Amniotic stem cell (primary cell): ENCODE data around the gene AURKB.
"Not testable (repeated sequence)": the region's sequence is repeated elsewhere in the genome, so short reads cannot be mapped to it uniquely, and the experiment has no call there.

ENCODE experiments used
- DNase-seq: peaks from one replicate; lab custom pipeline; 2025; lab: John Stamatoyannopoulos, UW

The AURKB gene

DNA sequence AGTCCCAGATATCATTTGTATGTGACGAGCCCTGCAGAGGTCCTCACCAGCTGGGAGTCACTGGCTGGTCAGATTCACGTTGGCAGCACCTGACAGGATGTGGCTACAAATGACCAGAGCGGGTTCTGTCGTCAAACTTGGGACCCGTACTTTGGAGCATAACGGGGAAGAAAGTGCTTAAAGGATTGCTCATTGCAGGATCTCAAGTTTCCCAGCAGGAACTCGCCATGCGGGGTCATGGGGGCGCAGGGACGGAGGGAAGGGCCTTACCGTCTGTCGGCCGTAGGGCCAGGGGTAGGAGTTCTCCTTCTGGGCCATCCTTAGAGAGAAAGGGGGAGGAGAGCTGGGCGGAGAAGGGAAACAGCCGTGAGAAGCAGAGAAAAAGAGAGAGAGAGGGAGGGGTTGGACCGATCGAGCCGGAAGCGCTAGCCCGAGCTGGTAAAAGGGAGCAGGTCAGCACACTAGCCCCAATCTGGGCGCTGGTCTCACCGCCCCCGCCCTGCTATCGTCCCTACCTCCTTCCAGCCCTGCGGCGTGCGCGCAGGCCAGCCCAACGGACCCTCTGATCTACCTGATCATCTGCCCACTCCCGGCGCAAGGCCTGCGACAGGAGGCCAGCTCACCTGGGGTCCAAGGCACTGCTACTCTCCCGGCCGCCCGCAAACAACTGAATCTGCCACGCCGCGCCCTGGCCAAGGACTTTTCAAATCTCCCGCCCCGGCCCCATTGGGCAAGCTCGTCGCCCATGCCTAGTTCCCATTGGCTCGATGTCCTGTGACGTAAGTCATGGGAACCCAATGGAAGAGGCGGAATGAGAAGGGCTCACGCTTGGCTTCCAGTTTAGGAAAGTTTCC, at the start of gene AURKB:
Gene AURKB (minus strand): TSS at position 669 of the 854 bp plus-strand sequence. CDS start 351 bp downstream, at position 318.
- peak; percentile 96 for DNase-seq

DNA sequence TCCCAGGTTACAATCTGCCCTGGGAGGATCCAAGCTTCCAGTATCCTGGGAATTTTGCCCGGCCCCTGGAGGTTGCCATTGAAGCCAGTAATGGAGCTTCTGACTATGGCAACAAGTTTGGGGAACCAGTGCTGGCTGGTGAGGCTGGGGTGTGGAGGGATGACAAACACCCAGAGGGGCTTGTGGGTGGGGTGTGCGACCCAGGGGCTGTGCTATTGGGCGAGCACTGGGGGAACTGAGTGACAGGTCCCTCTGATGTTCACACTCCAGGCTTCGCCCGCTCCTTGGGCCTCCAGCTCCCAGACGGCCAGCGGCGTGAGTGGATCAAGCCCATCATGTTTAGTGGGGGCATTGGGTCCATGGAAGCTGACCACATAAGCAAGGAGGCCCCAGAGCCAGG, 47.4 kb upstream of the AURKB start:
- no peak for DNase-seq

DNA sequence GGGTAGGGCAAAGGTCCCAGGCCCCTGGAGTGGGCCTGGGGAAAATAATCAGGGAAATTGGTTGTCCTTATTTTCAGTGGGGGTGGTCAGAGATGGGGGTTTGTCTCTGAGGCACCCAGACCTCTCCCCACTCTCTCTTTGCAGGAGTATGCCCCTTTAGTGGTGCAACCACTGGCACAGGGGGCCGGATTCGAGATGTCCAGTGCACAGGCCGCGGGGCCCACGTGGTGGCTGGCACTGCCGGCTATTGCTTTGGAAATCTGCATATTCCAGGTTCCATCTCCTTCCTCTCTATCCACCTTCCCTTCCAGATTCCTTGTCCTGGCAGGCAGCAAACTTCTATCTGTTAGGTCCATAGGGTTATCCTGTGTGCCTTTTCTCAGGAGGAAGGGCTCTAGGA, 46.3 kb upstream of the AURKB start:
- no peak for DNase-seq

DNA sequence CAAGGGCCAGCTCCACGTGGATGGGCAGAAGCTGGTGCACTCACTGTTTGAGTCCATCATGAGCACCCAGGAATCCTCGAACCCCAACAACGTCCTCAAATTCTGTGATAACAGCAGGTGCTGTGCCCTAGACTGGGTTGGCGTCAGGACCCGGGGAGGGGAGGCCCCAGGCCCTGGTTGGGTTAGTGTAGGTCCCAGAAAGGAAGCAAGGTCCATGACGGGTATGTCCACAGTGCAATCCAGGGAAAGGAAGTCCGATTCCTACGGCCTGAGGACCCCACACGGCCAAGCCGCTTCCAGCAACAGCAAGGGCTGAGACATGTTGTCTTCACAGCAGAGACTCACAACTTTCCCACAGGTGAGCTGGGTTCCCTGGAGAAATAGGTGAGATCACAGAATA, 45.9 kb upstream of the AURKB start:
- DNase-seq: no peak

DNA sequence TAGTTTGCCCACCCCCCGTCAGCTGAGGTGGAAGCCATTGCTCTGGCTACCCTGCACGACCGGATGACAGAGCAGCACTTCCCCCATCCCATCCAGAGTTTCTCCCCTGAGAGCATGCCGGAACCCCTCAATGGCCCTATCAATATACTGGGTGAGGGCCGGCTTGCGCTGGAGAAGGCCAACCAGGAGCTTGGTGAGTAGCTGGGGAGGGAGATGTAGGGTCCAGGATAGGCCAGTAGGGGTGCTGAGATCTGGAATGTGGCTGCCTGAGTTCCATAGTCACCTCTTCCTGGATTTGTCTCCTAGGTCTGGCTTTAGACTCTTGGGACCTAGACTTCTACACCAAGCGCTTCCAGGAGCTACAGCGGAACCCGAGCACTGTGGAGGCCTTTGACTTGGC, 45.1 kb upstream of the AURKB start:
- no peak for DNase-seq

DNA sequence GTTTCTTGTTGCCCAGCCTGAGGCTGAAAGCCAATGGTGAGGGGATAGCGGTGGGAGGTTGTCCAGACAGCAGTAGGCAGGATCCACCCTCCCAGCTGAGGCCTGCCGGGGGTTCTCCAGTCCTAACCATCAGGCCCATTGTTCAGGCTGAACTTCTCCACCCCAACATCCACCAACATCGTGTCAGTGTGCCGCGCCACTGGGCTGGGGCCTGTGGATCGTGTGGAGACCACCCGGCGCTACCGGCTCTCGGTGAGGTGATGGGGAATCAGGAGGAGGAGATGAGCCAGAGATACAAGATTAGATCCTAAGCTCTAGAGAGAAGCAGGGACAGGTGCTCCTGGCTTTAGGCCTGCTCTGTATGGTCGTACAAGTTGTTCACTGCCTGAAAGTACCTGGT, 44.5 kb upstream of the AURKB start:
- DNase-seq: no peak

DNA sequence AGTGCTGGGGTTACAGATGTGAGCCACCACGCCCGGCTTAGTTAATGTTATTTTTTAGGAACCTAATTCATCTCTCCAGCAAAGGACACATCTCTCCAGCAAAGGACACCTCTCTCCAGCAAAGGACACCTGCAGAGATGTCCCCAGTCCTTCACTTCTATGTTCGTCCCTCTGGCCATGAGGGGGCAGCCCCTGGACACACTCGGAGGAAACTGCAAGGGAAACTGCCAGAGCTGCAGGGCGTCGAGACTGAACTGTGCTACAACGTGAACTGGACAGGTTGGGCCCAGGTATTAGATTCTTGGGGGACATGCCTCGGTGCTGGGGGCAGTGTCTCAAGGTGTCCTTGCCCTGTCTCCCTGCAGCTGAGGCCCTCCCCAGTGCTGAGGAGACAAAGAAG, 43.4 kb upstream of the AURKB start:
- no peak for DNase-seq

DNA sequence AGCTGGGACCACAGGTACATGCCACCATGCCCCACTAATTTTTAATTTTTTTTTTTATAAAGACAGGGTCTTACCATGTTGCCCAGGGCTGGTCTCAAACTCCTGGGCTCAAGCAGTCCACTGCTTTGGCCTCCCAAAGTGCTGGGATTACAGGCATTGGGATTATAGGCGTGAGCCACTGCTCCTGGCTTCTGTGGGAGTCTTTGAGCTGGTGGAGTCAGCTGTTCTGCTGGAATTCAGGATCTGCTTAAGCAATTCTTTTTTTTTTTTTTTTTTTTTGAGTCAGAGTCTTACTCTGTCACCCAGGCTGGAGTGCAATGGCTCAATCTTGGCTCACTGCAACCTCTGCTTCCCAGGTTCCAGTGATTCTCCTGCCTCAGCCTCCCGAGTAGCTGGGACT, 41.0 kb upstream of the AURKB start:
- DNase-seq: not testable (repeated sequence)

DNA sequence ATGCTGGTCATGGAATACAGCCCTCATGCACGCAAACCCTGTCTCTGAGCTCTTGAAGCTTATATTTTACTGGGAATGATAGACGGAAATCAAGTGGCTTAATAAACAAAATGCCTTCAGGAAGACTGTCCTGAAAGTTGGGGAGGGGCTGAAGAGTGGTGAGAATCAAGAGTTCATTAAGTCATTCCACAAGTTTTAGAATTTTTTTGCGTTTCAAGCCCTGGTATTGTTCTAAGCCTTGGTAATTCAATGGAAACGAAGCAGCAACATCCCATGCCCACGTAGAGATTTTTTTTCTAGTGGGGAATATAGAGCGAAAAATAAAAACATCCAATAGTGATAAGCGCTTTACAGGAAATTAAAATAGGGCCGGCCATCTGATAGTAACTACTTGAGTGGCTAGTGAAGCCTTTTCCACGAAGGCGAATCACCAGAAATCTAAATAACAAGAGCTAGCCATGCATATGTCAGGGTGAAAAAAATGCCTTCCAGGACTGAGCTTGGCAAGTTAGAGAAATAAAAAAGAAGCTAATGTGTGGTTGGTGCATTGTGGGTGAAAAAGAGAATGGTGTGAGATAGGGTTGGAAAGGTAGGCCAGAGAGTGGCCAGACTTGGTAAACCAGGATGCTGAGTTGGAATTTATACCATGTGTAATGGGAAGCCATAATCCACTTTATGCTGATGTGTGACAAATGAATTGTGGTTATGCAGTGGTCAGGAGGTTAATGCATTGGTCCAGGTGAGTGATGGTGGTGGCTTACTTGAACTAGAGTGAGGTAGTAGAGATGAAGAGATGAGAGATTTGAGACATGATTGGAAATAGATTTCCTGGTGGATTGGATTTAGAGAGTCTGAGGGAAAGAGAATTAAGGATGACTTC, 39.5 kb upstream of the AURKB start:
- DNase-seq: no peak

DNA sequence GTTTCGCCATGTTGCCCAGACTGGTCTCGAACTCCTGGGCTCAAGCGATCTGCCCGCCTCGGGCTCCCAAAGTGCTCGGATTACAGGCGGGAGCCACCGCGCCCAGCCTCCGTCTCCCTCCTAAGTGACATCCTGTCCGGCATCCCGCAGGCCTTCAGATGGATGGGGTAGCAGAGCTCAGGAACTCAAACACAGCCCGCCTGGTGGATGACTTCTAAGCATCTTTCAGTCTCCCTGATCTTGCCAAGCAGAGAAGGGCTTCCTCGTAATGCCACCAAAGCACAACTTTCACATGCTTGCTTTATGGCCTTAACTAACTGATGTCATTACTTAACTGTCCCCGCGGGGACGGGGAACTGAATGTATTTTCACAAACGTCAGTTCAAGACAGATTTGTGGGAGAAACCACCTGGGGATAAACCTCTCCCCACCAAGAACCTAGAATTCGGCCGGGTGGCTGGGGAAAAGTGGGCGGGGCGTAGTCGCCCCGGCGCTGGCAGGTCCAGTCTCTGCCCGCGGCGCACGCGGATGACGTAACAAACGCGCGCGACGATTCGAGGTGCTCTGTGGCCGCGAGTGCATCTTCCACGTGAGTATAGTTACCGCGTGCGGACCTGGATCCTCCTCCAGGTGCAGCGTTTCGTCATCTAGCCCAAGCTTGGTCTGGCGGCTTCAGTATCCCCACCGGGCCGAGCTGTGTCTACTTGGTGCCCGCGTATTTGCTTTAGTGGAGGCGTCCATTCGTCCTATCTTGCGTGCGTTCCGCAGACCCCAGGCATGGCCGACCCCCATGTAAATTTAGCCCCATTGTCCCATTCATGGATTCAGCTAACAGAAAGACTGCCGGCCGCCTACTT, 38.6 kb upstream of the AURKB start, which contains the start of gene PFAS:
Gene PFAS (plus strand): TSS at position 539 of the 857 bp plus-strand sequence. CDS start 4,649 bp downstream, outside the sequence.
- DNase-seq: peak; percentile 82

DNA sequence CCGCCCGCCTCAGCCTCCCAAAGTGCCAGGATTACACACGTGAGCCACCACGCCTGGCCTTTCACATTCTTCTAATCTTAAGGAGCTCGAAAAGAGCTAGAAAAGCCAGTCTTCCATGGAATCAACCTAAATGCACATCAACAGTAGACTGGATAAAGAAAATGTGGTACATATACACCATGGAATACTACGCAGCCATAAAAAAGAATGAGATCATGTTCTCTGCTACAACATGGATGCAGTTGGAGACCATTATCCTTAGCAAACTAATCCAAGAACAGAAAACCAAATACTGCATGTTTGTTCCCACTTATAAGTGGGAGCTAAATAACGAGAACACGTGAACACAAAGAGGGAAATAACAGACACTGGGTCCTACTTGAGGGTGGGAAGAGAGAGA, 34.4 kb upstream of the AURKB start:
- no peak for DNase-seq

DNA sequence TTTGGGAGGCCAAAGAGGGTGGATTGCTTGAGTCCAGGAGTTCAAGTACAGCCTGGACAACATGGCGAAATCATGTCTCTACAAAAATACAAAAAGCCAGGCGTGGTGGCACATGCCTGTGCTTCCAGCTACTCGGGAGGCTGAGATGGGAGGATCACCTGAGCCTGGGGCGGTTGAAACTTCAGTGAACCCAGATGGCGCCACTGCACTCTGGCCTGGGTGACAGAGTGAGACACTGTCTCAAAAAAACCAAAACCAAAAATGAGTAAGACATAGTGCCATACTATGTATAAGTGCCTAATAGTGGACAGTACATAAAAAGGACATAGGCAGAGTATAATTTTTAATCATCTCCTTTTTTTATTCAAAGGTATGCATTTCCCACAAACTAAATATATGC, 33.5 kb upstream of the AURKB start:
- no peak for DNase-seq

DNA sequence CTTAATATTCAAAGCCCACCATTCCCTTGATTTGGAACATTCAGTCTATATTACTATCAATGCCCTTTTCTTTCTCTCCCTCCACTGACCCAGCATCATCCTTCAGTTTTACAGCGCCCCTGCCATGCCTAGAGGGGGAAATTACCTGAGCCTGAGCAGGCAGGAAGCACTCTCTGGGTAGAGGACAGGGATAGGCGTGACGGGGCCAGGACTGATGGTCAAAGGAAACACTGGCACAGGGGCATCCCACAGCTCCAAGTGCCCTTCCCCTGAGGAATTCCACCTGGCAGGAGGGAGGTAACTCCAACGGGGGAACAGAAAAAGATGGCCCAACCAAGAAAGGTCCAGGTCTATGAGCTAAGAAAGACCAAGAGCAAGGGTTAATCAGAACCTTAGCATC, 27.5 kb upstream of the AURKB start:
- no peak for DNase-seq

DNA sequence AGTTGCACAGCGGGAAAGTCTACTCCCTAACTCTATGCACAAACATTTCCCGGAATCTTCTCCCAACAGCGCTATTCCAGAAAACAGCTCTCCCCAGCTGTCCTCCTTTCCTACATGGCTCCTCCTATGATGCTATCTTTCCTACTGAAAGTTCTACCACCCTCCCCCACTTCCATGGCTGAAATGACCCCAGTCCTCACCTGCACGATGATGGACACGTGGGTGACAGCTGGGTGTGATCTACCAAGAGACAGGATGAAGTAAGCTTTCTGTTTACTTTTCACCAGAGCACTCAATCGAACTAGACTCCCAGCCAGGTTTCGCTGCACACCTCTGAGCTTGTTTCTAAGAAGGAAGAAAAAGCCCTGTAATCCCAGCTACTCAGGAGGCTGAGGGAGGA, 26.8 kb upstream of the AURKB start:
- DNase-seq: no peak

DNA sequence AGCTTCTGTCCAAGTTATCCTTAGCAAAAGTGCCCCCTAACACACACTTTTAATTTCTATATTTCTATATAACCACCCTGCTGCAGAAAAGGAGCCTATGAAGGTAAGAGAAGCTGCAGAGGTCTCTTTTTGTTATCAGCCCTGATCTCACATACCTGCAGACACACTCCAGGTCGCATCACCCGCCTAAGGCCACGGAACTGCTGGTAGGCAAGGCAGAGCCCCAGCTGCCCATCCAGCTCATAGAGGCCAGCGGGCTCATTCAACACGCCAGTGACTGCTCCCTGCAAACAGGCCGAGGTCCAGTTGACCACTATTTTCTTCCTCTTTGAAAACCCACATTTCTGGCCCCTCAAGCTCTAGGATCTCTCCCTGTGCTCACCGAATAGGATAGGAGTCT, 25.3 kb upstream of the AURKB start:
- DNase-seq: no peak

DNA sequence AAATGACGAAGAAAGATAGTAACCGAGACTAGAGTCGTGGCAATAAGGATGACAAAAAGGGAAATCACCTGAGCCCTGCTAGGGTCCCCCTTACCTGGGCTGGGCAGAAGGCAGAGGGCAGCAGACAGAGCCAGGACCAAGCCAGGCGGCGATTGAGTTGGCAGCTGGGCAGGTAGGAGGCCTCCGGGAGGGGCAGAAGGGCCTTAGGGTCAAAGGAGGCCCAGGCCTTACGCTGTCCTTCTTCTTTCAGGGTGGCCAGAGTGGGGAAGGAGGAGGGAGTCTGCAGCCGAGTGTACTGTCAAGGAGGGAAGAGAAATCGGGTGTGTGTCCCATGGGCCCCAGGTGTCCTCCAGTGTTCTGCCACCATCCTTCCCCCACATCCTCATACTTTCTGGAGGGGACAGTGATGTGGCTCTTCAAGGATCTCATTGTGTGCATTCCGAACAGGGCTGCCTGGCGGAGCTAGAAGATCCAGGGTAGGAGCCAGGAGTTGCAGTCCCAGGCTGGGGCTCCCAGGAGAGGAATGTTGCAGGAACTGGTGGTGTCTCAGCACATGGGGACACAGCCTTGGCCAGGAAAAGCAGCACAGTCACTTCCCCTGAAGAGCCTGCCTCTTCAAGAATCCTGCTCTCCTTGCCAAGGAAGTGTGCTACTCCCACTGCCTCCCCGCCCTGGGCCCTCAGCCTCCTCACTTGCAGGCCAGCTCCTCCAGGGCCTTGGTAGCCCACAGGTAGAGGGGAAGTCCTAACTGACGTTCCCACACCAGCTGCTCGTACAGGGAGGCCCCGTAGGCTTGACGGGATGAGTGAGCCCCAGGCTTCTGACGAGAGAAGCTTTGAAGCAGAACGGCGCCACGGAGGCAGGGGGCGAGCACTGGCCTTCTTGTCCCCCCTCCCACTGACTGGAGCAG, 24.2 kb upstream of the AURKB start:
- no peak for DNase-seq

DNA sequence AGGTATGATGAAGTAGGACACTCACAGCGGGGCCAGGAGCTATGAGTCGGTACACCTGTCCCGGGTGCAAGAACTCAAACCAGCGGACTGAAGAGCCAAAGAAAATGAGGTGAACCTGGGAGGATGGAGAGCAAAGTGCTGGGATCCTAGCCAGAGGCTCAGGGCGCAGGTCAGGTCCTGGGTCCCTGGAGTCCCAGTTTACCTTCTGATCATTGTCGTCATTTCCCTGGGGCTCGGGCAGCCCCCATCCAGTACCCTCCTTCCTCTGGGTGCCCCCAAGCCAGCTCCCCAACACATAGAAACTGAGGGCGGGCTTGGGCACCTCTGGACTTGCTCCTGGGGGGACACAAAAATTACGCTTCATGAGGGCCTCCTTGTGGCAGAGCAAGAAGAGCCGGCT, 21.3 kb upstream of the AURKB start:
- no peak for DNase-seq

DNA sequence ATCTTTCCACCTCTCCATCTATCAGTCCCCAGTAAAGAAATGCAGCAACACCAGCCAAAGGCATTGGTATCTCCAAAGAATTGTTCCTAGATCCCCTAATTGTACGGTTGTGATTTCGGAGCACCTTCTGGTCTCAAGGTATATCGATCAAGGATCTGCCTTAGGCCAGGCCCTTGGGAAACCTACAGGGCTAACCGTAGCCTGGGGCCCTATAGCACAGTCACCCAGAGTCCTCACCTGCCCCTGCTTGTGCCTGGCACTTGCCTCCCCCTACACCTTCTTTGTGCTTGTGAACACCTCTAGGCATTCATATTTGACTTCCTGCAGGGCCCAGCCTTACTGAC, 16.8 kb upstream of the AURKB start:
- DNase-seq: no peak

DNA sequence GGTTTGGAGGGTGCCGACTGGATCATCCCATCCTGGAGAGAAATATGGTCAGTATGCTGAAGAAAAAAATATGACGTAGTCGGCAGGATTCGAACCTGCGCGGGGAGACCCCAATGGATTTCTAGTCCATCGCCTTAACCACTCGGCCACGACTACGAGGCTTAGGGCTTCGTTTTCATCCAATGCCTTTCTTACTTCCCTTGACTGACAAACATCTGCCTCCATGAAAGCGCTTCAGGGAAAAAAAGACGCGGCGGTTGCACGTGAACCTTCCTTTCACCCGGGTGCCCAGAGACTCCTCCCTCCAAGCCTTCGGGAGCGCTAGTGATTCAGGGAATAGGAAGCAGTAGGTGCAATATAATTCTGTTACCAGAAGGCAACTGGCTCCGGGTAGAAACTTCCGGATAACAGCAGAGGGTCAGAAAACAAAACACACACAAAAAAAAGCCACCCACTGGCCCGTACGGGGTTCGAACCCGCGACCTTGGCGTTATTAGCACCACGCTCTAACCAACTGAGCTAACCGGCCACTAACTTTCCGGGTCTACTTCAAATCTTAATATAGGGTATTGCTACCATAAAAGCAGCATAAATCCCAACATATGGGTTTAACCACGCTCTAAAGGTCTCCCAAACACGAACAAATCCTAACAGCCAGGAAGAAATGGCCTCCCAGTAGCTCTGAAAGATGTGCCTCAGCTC, 16.3 kb upstream of the AURKB start:
- DNase-seq: peak; percentile 86

DNA sequence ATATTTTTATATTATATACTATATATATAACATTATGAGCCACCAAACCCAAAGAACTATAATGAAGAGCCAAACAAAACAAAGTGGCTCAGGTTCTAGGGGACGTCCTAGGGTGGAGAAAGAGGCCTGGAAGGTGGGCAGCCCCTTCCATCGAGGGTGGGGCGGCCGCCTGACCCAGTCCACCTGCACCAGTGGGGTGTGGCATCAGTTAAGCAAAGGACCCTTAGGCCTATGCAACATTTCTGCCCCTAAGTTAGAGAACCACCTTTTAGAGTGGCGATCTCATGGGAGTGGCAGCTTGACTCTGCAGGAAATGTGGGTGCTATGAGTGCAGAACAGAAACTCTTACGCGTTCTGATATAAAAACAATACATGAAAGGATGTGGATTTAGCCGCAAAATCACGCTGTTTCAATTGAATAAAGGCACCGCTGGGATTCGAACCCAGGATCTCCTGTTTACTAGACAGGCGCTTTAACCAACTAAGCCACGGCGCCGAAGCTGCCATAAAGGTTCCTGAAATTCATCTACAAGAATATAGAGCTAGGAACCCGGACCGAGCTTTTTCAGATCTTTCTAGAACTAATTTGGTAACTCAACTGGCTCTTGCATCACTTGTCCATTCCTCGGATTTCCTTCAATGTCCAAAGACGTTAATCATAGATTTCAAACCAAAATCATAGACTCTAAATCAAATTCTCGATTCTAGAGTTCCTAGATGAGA, 15.6 kb upstream of the AURKB start:
- peak; percentile 79 for DNase-seq
